ENCODE data around the gene PCP2. TPM values are rescaled to one million over a fixed set of nuclear protein-coding genes. Genes with fewer than 3 reads are reported as not detected.

Gene PCP2
- not detected for total RNA-seq
- long read RNA-seq = 0 reads

DNA sequence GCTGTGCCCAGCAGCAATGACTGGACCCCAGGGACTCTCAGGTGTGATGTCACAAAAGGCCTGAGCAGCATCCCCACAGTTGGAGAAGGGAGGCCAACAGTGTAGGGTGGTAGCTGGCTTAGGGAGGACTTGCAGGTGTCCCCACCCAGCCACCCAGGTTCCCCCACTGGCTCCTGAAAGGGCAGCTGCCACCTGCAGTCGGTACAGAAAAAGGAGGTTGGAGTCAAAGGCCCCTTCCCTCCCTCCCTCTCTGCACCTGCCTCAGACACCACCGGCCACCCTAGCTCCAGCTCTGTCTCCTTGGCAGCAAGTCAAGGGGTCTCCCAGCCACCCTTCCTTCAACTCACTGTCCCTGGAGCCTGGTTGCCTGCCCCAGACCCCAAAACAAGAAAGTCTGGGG, at the start of gene PCP2:
PCP2 (minus strand) TSS at position 22 of the 400 bp plus-strand sequence. CDS start 262 bp downstream, outside the sequence.
- intact Hi-C loops (cut with DNase I) = no loop called here
- DNase-seq = no peak
- ATAC-seq = no peak

DNA sequence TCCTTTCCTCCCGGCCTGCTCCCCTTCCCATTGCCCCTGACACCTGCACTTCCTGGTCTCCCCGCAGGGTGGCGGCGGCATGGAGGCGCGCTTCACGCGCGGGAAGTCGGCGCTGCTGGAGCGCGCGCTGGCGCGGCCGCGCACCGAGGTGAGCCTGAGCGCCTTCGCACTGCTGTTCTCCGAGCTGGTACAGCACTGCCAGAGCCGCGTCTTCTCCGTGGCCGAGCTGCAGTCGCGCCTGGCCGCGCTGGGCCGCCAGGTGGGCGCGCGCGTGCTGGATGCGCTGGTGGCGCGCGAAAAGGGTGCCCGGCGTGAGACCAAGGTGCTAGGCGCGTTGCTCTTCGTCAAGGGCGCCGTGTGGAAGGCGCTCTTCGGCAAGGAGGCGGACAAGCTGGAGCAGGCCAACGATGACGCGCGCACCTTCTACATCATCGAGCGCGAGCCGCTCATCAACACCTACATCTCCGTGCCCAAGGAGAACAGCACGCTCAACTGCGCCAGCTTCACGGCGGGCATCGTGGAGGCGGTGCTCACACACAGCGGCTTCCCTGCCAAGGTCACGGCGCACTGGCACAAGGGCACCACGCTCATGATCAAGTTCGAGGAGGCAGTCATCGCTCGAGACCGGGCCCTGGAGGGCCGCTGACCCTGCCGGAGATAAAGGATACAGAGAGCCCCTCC, 48.8 kb upstream of the PCP2 start:
- no peak for ATAC-seq
- DNase-seq = no peak
- intact Hi-C loops (cut with DNase I) = loop anchor here (5.0 to 10.0 kb wide), 2 partner anchors 115 to 328 kb away; no protein-coding TSS in a partner anchor

DNA sequence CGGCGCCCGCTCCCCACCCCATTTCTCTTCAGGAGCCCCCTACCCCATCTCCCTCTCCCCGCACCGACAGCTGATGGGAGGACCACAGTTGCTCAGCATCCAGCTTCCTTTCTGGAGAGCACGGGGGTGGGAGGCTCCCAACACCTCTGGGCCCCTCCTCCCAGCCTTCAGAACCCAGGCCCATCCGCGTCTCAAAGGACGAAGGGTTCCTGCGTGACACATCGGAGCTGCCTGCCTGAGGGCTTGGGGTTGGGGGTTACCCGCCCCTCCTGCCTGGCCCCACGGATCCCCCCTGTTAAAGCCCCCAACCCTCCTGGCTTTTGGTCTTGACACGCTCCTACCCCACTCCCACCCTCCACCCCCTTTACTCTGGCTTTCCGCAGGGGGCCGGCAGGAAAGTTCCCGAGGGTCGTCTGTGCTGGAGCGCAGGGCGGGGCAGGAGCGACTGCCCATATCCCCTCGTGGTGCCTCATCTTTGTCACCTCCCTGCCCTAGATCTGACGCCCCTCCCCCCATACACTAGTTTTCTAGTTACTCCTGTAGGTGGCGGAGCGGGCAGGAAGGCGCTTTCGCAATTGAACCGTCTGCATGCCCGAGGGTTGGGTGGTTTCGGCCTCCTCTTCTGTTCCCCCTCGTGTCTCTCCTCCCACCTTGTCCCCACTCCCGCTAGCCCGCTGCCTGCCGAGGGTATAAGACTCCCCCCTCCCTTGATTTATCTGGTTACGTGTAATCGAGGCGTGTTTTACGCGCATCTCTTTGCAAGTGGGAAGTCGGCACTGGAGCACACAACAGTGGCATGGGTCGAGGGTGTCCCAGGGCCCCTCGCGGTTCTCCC, 48.0 kb upstream of the PCP2 start:
- intact Hi-C loops (cut with DNase I) = loop anchor here (5.0 to 10.0 kb wide), 2 partner anchors 114 to 327 kb away; no protein-coding TSS in a partner anchor
- DNase-seq (peak; percentile 83), ATAC-seq (peak; percentile 73 to 77)

DNA sequence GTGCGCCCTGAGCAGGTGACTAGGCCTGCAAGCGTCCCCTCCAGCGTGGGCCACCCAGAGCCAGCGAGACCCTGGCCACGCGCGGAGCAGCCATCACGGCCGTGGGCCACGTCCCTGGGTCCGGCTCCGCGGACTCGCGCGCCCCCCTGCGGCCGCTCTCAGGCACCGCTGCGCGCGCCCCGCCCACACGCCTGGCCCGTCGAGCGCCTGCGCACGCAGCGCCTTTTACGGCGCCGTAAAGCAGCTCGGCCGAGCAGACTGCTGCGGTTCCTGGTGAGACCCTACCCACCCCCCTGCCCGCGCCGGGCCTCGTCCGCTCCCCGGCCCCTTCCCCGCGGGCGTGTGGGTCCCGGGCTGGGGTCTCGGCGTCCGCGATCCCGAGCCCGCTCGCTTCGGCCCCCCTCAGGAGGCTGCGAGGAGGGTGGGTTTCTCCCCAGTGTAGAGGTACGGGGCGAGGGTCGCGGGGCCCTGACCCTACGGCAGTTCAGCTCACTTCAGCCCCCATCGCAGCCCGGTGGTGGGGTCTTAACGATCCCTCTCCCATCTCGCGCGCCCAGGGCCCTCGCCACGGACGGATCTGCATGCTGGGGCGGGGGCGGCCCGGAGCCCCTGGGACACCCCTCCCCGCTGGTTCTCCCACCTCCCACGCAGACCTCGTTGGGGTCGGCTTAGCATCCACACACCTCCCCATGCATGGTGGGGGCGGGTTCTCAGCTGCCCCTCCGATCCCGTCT, 47.3 kb upstream of the PCP2 start, which contains the start of gene TRAPPC5:
TRAPPC5 (plus strand) TSS at position 228 of the 734 bp plus-strand sequence. CDS start 1,421 bp downstream, outside the sequence.
- intact Hi-C loops (cut with DNase I) = loop anchor here (5.0 to 10.0 kb wide), 2 partner anchors 113 to 326 kb away; no protein-coding TSS in a partner anchor
- ATAC-seq = peak; percentile 87 to 91
- peak; percentile 90 for DNase-seq

DNA sequence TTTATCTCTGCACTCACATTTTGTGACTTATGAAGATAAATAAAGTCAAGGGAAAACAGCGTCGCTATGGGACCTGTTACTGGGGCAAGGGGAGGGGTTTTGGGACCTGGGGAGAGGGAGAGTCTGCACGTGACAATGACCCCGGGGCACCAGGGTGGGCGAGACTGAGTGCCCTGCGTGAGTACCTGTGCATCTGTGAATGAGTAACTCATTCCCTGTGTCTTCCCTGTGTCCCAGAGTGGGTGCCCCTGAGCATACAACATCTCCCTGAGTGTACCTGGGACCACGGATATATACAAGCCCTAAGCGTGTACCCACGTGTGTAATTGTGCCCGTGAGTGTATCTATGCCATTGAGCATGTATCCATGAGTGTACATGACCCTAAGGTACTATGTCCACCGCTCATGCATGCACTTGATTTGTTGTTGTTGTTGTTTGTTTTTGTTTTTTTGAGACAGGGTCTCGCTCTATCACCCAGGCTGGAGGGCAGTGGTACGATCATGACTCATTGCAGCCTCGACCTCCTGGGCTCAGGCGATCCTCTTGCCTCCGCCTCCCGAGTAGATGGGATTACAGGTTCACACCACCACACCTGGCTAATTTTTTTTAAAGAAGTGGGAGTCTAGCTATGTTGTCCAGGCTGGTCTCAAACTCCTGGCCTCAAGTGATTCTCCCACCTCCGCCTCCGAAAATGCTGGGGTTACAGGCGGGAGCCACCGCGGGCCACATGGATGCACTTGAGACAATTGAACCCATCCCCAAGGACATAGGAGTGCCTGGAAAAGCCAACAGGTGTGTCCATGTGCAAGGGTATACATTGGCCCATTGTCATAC, 46.5 kb upstream of the PCP2 start:
- DNase-seq (no peak), ATAC-seq (no peak)
- intact Hi-C loops (cut with DNase I) = loop anchor here (5.0 to 10.0 kb wide), 2 partner anchors 113 to 325 kb away; no protein-coding TSS in a partner anchor

DNA sequence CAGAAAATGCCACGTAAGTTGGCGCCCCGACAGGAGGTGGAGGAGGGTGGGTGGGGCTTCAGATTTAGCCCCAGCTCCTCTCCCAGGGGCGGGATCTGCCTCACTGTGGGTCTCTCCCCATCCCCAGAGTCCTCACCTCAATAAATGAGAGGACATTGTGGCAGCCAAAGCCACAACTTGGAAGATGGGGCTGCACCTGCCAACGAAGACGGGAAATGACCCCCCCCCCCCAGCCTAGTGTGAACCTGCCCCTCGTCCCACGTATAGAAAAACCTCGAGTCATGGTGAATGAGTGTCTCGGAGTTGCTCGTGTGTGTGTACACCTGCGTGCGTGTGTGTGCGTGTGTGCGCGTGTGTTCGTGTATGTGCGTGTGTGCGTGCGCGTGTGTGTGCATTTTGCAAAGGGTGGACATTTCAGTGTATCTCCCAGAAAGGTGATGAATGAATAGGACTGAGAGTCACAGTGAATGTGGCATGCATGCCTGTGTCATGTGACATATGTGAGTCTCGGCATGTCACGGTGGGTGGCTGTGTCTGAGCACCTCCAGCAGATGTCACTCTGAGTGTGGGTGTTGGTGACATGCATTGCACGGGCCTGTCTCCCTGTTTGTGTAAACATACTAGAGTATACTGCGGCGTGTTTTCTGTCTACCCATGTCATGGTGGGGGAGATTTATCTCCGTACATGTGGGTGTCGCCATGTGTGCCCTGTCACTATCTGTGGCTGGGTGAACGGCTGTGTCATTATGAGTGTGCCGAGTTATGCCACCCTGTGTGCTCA, 45.6 kb upstream of the PCP2 start:
- no peak for ATAC-seq
- no peak for DNase-seq
- intact Hi-C loops (cut with DNase I) = loop anchor here in 1 of 2 donors (10.0 kb wide), 1 partner anchor 324 kb away; no protein-coding TSS in a partner anchor

DNA sequence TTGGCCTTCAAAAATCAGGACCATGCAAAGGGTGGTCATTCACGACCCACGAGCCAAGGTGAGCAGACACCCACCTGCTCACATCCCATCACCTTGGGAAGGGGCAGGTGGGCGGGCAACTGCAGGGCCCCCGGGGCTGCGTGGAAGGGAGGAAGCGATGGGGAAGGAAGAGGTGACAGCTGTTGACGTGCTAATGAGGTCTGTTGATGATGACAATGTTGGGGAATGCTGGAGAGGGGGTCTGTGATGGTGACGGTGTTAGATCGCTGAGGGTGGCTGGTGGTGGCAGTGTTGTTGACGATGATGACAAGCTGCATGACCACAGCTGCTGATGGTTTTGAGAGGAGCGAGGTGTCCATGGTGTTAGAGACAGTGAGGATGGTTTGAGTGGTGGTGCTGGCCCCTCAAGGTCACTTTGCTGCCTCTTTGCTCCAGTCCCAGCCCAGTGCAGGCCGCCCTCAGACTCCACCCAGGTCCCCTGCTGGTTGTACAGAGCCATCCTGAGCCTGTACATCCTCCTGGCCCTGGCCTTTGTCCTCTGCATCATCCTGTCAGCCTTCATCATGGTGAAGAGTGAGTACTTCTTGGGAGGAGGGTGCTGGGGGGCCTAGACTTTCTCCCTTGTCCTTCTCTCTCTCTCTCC, 44.3 kb upstream of the PCP2 start:
- intact Hi-C loops (cut with DNase I) = loop anchor here in 1 of 2 donors (10.0 kb wide), 1 partner anchor 323 kb away; no protein-coding TSS in a partner anchor
- DNase-seq = no peak
- ATAC-seq = no peak

DNA sequence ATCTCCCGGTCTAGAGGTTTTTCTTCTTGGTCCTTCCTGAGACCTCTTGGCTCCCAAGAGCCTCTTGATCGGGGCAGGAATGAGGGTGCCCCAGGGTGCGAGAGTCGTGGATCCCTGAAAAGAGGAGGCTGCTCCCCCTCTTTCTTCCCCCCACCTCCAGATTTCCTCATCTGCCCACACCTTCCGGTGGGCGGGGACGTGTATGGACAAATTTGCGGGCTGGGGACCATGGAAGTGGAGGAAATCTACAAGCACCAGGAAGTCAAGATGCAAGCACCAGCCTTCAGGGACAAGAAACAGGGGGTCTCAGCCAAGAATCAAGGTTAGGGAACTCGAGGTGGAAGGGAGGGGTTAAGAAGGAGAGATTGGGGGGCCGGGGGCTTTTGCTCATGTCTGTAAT, 43.3 kb upstream of the PCP2 start, which contains the start of gene MCEMP1:
MCEMP1 (plus strand) TSS at position 237 of the 400 bp plus-strand sequence; CDS start at position 268, 31 bp downstream.
- intact Hi-C loops (cut with DNase I) = loop anchor here in 1 of 2 donors (10.0 kb wide), 1 partner anchor 322 kb away; no protein-coding TSS in a partner anchor

DNA sequence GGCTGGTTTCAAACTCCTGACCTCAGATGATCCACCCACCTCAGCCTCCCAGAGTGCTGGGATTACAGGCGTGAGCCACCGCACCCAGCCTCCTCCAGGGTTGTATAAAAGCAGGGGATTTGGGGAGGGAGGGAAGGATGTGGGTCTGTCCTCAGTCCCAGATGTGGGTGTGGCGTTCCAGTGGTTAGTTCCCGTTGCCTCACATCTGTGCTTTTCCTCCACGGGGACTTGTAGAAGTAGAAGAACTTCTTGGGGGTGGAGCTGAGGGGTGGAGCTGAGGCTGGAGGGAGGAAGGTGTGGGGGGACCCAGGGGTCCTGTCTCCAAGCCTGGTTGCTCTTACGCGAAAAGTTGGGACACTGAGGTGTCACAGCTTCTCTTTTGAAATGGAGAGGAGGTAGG, 42.9 kb upstream of the PCP2 start:
- intact Hi-C loops (cut with DNase I) = loop anchor here in 1 of 2 donors (10.0 kb wide), 1 partner anchor 322 kb away; no protein-coding TSS in a partner anchor
- ATAC-seq (no peak), DNase-seq (no peak)

More for the DNA sequence above, 43.3 kb upstream of the PCP2 start, which contains the start of gene MCEMP1:
- no peak for DNase-seq
- no peak for ATAC-seq

DNA sequence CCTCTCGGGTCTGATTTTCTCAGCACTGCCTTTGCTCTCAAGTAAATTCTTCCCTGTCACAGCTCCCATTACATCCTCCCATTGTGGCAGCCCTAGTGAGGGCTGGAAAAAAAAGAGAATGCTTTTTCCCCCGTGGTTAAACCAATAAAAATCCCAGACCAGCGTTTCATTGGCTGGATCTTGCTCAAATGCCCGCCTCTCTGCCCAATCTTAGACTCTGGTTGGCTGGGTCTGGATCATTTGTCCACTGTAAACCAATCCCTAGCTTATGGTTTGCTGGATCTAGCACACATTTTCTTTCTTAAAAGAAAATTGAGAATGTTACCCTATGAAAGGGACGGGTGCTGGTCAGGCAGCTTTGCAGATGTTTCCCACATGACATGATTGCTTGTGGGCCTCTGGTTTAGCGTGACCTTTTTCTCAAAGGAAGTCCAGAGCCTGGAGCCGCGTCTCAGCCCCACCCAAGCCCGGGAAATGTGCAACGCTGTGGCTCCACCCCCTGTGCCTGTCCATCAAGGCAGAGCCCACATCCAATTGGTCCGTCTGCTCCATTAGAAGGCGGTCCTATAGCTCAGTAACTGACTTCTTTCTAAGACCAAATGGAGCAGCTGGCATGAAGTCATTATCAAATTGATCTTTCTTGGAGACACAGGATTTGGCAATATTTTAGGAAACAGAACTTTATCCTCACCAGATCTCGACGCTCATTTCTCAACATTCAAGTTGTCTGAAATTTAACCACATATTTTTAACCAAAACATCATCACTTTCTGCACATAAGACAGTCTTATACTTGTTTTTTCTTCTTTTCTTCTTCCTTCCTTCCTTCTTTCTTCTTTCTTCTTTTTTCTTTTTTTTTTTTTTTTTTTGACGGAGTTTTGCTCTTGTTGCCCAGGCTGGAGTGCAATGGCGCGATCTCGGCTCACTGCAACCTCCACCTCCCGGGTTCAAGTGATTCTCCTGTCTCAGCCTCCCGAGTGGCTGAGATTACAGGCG, 40.8 kb upstream of the PCP2 start:
- DNase-seq = peak; percentile 67
- peak; percentile 82 to 86 for ATAC-seq
- intact Hi-C loops (cut with DNase I) = loop anchor here in 1 of 2 donors (10.0 kb wide), 1 partner anchor 320 kb away; no protein-coding TSS in a partner anchor

DNA sequence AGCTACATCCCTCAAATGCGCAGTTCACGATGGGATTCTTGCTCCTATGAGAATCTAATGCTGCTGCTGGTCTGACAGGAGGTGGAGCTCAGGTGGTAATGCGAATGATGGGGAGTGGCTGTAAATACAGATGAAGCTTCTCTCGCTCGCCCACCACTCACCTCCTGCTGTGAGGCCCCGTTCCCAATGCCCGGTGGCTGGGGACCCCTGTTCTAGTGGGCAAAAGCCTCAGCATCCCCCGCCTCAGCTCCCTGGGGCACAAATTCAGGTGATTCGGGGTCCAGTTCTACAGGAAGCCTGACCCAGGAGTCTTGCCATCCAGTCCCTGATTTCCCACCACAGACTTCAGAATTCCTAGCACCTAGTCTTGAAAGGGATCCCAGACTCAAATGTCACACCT, 39.0 kb upstream of the PCP2 start:
- DNase-seq = no peak
- intact Hi-C loops (cut with DNase I) = loop anchor here in 1 of 2 donors (10.0 kb wide), 1 partner anchor 318 kb away; no protein-coding TSS in a partner anchor
- no peak for ATAC-seq

DNA sequence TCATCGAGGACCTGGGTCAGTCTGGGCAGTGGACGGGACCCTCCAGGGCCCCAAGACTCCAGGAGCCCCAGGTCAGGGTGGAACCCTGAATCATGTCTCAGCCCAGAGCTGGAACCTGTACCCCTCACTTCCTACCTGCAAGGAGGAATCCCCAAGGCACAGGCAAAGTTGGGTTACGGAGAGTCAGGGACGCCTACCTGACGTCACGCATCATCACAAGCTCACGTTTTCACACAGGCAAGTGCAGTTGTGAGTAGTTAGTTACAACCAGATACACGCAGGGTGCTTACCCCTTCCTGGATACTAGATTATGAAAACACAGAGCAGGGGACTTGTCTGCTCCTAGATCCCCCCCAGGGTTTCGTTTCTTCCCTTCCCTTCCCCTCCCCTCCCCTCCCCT, 37.3 kb upstream of the PCP2 start:
- DNase-seq (no peak), ATAC-seq (no peak)
- intact Hi-C loops (cut with DNase I) = loop anchor here in 1 of 2 donors (10.0 kb wide), 1 partner anchor 316 kb away; no protein-coding TSS in a partner anchor

DNA sequence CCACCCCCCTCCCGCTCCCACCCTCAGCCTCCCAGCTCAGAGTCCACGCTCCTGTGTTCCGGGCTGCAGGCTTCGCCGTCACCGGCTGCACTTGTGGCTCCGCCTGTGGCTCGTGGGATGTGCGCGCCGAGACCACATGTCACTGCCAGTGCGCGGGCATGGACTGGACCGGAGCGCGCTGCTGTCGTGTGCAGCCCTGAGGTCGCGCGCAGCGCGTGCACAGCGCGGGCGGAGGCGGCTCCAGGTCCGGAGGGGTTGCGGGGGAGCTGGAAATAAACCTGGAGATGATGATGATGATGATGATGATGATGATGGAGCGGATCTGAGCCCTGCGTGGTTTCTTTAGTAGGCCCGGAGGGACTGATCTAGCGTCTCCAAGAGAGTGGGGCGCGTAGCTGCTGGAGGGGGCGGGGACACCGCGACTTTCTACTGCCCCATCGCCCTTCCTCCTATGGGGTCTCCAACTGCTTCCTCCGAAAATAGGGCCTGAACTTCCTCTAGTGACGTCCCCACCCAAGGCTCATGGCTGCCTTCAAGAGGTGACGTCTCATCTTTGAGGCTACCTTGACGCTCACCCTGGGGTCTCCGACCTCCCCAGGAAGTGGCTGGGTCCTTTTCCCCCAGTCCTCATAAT, 36.7 kb upstream of the PCP2 start:
- DNase-seq (no peak), ATAC-seq (no peak)
- intact Hi-C loops (cut with DNase I) = loop anchor here in 1 of 2 donors (10.0 kb wide), 1 partner anchor 315 kb away; no protein-coding TSS in a partner anchor

DNA sequence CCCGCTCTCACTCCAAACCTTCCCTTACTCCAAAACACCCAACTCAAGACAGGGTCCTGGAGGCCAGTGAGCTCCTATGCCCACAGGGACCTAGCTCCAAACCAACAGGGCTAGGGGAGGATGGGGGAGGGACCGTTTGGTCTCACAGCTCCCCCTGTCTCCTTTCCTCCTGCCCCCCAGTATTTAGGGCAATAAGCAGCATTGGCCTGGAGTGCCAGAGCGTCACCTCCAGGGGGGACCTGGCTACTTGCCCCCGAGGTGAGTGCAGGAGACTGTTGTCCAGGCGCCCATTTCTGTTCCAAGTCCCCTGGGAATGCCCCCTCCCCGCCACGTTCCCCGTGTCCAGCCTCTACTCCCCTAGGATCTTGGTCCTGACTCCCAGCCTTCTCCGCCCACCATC, 36.1 kb upstream of the PCP2 start:
- intact Hi-C loops (cut with DNase I) = loop anchor here in 1 of 2 donors (10.0 kb wide), 1 partner anchor 315 kb away; no protein-coding TSS in a partner anchor
- no peak for DNase-seq
- no peak for ATAC-seq

DNA sequence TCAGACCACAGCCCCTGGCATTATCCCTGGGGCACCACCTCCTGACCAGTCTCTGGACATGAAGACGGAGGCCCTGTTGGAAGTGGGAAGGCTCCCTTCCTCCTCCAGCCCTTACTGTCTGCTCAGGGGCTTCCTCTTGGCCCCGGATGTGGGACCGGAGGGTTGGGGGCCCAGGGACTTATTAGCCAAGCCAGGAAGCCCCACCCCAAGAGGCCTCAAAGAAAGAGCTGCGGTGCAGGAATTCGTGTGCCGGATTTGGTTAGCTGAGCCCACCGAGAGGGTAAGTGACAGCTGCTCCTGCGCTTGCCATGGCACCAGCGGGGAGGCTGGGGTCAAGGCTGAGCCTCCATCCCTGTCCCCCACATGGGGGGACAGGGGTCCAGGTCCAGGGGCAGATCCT, 35.3 kb upstream of the PCP2 start, which contains the start of gene RETN:
RETN (plus strand) TSS at position 208 of the 400 bp plus-strand sequence. CDS start 278 bp downstream, outside the sequence.
- intact Hi-C loops (cut with DNase I) = no loop called here

More for the DNA sequence above, 35.3 kb upstream of the PCP2 start, which contains the start of gene RETN:
- DNase-seq (no peak), ATAC-seq (no peak)

Measured in left cardiac atrium (tissue), 4 donors.